ENCODE data around the gene COX8A.
"Not testable (repeated sequence)": the region's sequence is repeated elsewhere in the genome, so short reads cannot be mapped to it uniquely, and the experiment has no call there.

Gene COX8A

DNA sequence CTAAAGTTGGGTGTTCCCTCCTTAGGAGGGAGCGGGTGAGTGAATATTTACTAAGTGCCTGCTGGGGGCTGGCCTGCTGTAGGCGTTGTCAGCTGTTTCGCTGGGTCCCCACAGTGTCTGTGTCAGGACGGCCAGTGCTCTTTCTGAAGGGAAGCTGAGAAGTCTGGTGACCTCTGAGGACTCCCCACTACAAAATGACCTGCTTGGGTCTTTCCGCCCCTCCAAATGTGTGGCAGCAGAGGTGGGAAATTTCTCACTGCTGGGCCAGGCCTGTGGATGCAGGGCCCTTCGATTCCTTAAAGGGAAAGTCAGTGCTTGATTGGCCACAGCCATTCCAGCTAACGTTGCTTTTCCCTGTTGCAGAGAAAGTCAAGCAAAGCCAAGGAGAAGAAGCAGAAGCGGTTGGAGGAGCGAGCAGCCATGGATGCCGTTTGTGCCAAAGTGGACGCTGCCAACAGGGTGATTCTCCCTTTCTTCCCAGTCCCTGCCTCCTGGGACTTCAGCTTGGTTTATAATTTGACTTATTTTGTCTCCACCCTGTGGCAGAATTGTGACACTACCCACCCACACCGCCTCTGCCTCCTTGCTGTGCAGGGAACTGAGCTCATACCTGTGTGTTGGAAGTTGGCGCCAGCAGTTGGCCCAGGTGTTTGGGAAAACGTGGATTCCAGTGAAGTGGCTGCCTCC lies 28.8 kb upstream of the COX8A start:
- peak; percentile 68 for DNase-seq (ENCODE audit: low spot score)
- in situ Hi-C loops (cut with MboI; ENCODE audit: low sequenced_read_pairs, unreplicated experiment) = loop anchor here (10.0 kb wide), 1 partner anchor 111 kb away; the partner anchor contains the start of gene MARK2
- TF ChIP-seq, protein P1, sequence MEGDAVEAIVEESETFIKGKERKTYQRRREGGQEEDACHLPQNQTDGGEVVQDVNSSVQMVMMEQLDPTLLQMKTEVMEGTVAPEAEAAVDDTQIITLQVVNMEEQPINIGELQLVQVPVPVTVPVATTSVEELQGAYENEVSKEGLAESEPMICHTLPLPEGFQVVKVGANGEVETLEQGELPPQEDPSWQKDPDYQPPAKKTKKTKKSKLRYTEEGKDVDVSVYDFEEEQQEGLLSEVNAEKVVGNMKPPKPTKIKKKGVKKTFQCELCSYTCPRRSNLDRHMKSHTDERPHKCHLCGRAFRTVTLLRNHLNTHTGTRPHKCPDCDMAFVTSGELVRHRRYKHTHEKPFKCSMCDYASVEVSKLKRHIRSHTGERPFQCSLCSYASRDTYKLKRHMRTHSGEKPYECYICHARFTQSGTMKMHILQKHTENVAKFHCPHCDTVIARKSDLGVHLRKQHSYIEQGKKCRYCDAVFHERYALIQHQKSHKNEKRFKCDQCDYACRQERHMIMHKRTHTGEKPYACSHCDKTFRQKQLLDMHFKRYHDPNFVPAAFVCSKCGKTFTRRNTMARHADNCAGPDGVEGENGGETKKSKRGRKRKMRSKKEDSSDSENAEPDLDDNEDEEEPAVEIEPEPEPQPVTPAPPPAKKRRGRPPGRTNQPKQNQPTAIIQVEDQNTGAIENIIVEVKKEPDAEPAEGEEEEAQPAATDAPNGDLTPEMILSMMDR (IDR thresholded peaks at IDR 0.05; ENCODE audit: borderline replicate concordance, control extremely low read depth, extremely low read depth, insufficient read depth, missing control alignments) = peak; percentile 51

DNA sequence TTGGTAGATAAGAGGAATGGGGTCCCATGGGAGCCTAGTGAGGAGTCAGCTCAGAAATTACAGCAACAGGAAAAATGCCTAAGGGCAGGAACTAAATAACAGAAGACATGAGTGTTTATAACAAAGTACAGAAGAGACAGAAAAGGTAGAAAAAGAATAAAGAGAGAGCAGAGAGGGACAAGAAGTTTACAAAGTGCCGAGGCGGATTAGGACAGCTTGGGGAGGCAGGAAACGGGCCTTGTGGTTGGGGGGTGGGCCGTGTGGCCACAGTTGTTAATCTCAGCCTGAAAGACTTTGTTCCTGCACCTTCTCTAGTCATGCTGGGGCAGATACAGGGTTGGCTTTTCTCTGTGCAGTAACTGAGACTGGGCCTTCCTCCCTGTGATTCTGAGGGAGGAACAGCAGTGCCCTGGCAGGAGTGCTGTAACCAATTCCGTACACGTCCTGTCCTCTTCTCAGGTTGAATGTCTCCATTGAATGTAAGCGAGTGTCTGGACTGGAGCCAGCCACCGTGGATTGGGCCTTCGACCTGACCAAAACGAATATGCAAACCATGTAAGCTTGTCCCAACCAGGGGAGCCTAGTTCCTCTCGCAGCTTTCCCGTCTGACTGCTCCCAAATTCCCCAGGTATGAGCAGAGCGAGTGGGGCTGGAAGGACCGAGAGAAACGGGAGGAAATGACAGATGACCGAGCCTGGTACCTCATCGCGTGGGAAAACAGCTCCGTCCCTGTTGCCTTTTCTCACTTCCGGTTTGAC lies 22.5 kb upstream of the COX8A start:
- in situ Hi-C loops (cut with MboI; ENCODE audit: low sequenced_read_pairs, unreplicated experiment) = no loop called here
- TF ChIP-seq, protein P1 (IDR thresholded peaks at IDR 0.05; ENCODE audit: borderline replicate concordance, control extremely low read depth, extremely low read depth, insufficient read depth, missing control alignments) = no peak
- DNase-seq (ENCODE audit: low spot score) = peak; percentile 79

DNA sequence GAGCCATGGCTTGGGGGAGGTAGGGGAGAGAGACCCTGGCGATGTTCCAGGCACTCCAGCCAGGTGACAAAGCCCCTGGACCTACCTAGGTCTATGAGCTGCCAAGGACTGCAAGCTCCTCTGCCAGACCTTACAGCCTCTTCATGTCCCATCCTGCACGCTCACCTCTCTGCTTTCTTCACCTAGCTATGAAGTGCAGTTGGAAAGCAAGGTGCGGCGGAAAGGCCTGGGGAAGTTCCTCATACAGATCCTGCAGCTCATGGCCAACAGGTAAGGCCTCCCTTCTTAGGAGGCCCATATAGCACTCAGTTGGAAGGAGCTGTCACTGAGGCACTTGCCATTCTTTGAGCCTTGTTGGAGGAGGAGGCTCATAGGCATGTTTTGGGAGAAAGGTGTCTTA lies 21.9 kb upstream of the COX8A start:
- in situ Hi-C loops (cut with MboI; ENCODE audit: low sequenced_read_pairs, unreplicated experiment) = no loop called here
- TF ChIP-seq, protein P1 (IDR thresholded peaks at IDR 0.05; ENCODE audit: borderline replicate concordance, control extremely low read depth, extremely low read depth, insufficient read depth, missing control alignments) = no peak
- DNase-seq (ENCODE audit: low spot score) = no peak

DNA sequence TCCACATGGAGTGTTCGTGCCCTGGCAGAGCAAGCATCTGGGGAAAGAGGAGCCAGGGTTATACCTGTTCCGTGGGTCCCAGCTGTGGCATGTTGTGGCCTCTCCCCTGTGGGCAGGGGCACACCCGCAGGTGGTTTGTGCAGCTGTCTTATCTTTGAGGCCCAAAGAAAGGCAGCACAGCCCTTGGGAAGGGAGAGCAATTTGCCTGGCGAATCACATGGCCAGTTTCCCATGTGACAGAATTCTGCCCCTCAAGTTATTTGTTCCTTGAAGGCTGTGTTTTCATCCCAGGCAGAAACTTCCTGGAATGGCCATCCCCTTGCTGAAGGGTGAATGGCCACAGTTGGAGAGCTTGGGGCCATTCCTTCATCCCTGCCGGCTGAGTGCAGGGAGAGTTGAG lies 16.4 kb upstream of the COX8A start:
- in situ Hi-C loops (cut with MboI; ENCODE audit: low sequenced_read_pairs, unreplicated experiment) = no loop called here
- TF ChIP-seq, protein P1 (IDR thresholded peaks at IDR 0.05; ENCODE audit: borderline replicate concordance, control extremely low read depth, extremely low read depth, insufficient read depth, missing control alignments) = no peak
- no peak for DNase-seq (ENCODE audit: low spot score)

DNA sequence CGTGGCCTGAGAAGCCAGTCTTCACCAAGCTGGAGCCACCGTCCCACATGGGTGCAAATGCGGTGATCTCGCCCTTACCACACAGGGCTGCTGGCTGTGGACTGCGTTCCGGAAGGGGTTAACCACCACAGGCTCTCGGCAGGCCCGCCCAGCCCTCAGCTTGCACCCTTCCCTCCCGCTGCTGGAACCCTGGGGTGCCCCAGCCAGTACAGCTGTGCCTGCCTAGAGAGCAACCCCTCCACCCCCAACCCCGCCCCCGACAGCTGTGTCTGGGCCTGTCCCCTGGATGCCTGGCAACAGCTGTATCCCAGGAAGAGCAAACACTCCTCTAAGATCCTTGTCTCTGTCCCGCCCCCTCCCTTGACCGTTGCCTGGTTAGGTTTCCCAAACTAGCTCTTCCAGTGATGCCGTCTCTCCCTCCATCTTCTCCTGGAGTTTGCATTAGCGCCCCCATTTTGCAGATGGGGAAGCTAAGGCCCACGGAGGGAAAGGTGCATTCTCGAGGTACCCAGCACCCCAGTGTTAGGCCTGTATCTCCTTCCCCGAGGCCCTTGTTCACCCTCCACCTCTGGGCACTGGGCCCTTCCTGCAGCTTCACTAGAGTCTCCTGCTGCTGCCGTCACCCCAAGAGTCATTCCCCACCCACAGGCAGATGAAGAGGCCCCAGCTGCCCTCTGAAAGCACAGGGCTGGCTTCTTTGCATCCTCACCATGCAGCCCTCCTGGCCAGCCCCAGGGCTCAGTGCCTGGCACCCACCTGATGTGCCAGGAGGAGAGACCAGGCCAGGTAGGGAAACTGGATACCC lies 12.6 kb upstream of the COX8A start:
- peak; percentile 47 for DNase-seq (ENCODE audit: low spot score)
- in situ Hi-C loops (cut with MboI; ENCODE audit: low sequenced_read_pairs, unreplicated experiment) = no loop called here
- TF ChIP-seq, protein P1 (IDR thresholded peaks at IDR 0.05; ENCODE audit: borderline replicate concordance, control extremely low read depth, extremely low read depth, insufficient read depth, missing control alignments) = no peak

DNA sequence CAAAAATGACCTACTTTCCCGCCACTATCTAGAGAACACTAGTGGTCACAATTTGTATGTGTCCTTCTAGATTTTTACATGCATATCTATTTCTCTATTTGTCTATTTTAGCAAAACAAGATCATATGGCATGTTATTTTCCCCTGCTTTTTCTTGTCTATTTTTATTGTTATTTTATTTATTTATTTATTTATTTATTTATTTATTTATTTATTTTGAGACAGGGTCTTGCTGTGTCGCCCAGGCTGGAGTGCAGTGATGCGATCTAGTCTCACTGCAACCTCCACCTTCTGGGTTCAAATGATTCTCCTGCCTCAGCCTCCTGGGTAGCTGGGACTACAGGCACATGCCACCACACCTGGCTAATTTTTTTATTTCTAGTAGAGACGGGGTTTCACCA lies 10.5 kb upstream of the COX8A start:
- DNase-seq (ENCODE audit: low spot score); in situ Hi-C loops (cut with MboI; ENCODE audit: low sequenced_read_pairs, unreplicated experiment): not testable (repeated sequence)
